COLO668 (cell line): ENCODE results near the gene RGP1.

ENCODE experiments used
- DNase-seq: peaks from one replicate; lab custom pipeline; 2025; ENCODE audit not compliant: unreplicated experiment; lab: John Stamatoyannopoulos, UW

The RGP1 gene

DNA sequence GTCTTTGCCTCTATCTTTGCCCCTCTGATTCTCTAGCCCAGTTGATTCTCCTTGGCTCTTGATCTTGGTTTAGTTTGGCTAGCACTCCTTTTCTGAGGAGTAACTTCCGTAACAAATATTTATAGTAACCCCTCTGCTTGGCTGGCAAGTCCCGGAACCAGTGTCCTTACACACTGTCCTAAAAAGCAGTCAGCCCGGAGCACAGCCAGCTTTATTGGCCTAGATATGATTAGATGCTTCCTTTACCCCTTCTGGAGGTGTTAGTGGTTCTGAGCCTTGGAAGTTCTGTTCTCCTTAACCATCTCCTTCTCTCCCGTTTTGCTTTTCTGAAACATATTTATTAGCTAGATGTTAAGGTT is 22.0 kb downstream of the RGP1 start:
- no peak for DNase-seq

DNA sequence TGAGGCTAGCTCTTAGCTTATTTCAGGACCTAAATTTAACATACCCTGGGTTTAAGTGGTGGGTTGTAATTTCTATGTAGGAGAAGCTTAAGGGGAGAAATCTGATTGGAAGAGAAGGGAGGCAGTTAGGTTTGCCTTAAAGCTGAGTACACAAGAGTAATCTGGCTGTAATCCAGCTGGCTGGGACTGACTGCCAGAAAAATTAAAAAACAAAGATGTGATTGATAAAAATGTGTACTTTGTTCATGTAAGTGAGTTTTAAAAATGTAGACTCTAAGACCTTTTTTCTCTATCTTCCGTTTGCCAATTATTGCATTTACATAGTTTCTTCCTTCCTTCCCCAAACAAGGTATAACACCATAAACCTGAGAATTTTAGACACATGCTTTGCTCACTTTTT is 22.4 kb downstream of the RGP1 start:
- peak; percentile 10 for DNase-seq

DNA sequence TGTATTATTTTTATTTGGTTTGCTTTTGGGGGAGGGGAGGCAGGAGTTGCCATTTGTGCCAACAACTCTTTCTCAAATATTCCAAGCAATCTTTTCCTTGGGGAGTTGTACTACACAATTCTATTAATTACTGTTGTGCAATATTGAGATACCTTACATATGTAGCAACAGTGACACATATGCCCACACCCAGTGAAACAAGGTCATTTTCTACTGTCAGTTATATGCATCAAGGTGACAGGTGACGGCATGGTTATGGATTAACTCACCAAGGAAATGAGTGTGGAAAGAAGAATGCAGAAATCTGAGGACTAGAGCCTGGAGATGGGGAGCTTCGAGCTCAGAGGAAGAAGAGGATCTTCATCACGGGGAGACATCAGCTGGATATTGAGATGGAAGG is 22.9 kb downstream of the RGP1 start:
- DNase-seq, result no peak

DNA sequence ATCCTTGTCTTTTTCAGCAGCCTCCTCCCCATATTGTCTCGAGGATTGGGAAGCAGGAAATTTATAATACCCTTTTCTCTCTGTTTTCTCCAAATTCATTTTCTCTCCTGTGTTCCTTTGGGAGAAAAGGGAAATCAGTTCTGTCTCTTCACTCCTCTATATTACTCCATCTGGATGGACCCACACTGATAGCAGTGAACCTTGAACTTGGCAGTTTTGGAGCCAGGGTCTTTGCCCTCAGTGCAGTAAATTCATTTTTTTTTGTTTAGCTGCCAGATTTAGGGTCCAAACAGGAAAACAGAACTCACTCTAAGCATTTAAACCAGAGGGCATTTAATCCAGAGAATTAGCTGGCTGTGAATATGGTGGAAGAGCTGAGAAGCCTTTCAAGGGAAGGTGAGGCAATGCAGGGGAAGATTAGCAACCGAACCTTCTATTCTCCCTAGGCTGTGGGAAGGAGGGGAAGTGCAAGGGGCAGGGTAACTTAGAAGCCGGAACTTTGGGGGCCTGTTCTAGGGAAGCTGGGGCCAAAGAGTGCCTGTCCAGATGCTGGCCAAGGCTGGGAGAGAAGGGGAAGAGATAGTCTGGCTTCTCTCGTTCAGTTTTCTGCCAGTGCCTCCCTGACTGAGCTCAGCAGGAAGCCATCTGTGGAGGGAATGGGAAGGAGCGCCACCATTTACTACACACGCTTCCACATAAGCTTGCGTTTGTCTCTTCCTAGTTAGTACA is 26.0 kb downstream of the RGP1 start:
- peak; percentile 26 for DNase-seq

DNA sequence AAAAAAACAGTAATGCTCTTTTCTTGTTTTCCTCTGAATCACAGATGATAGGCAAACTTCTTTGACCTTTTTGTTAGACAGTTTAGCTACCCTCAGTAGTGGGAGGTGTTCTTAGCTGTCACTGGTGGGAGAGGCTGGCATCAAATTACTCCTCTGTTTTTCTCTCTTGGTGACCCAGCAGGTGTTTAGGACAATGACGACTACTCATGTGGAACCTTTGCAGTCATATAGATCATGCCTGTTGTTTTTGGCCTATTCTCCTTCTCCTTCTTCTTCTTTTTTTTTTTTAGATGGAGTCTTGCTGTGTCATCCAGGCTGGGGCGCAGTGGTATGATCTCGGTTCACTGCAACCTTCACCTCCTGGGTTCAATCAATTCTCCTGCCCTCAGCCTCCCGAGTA is 26.9 kb downstream of the RGP1 start:
- DNase-seq, result peak; percentile 71

DNA sequence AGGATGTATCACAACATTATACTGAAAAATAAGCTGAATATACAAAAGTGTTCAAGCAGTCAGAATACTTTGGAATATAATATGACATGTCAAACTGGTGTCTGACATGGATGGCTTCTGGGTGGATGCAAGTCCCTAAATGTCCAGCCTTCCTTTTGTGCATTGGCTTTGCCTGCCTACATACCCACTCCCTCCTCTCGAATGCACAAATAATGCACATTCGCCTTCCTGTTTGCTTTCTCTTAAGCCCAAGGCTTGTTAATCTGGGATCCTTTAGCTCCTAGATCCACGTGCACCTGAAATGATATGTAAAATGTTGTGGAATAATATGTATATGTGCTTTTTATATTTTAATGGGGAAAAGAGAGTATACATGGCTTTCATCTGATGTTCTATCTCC is 29.4 kb downstream of the RGP1 start:
- no peak for DNase-seq

DNA sequence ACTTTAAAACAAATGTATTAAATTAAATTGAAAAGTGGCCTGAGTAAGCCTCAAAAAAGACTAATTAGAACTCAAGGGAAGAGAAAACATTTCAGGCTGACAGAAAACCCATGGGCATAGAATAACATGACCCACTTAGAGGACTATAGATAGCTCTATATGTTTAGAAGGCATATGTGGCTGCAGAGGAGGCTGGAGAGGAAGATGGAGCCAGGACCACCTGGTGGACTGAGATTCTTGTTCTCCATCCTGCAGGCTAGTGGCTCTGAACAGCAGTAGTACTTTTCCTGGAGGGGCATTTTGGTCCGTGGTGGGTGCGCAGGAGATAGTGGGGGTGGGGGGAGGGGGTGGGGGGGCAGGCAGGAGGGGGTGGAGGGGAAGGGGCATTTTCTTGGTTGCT is 32.0 kb downstream of the RGP1 start:
- DNase-seq, result no peak

DNA sequence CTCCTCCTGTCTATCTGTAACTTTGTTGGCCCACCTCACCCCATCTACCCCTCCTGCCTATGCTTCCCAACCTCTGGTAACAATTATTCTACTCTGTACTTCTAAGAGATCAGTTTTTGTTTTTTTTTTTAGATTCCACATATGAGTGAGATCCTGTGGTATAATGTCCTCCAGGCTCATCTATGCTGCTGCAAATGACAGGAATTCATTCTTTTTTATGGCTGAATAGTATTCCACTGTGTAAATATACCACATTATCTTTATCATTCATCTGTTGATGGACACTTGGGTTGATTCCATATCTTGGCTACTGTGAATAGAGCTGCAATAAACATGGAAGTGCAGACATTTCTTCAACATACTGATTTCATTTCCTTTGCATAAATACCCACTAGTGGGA is 34.3 kb downstream of the RGP1 start:
- no peak for DNase-seq

DNA sequence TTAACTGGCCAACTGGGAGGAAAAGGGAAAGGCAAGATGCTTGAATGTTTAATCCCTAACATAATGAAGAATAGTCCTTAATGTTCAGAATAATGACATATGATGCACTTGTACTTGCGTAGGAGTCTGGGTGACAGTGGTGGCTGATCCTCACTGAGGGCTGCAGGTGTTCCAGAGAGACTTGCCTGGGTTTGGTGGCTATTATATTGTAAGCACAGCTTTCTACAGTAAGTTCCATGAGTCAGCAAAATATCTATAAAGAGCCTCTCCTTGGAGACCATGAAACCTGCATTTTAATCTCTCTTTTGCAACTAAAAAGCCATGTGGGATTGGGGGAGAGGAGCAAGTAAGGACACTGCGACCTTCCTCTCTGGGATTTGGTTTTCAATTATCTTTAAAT is 40.5 kb downstream of the RGP1 start:
- no peak for DNase-seq

DNA sequence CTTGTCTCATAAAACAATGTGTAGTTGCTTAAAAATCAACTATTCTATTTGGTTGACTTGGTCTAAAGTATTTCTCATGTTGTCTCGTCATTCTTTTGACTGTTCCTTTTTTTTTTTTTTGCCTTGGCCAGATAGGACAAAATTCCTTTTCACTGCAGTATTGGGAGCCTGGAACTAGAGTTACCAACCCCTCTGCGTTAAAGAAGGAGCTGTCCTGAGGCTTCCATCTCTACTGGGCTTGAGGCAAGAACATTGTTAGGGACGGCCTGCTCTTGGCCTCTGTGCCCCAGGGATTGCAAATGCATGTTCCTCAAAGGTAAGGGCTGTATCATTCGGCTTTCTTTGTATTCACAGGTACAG is 40.9 kb downstream of the RGP1 start:
- DNase-seq, result no peak

DNA sequence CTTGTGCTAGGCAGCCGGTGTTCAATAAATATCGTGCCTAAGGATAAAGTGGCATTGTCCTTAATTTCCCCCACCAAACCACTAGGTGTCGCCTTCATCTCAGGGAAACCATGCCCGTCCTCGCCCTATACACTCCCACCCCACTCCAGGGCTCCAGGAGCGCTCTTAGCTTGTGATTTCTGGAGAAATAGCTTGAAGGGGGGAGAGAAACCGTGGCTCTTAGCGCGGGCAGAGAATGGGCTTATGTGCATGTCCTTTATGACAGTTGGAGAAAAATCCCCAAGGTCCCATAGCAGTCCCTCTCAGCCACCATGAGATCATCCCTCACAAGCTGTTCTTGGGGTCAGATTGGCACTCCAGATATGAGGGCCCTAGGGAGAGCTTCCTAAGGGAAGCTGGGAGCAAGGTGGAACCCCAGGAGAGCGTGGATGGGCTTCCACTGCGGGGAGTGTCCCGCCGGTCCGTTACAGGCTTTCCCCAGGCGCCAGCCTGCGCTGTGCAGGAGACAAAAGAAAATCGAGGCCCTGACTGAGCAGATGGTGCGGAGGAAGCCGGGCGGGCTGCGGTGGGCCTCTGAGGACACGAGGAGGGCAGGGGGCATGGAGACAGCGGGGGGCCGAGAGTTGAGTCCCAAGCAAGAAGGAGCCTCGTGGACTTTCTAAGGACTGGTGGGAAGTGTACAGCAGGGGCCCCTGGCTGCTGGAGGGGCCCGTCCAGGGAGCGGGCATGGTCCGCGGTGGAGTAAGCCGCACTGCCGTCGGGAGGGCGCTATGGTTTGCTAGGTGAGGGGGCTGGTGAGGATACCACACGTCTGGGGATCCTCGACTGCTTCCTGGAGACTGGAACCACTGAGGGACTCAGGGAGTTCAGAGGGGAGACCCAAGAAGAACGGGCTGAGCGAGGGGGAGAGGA is 41.6 kb downstream of the RGP1 start:
- DNase-seq, result peak; percentile 55

DNA sequence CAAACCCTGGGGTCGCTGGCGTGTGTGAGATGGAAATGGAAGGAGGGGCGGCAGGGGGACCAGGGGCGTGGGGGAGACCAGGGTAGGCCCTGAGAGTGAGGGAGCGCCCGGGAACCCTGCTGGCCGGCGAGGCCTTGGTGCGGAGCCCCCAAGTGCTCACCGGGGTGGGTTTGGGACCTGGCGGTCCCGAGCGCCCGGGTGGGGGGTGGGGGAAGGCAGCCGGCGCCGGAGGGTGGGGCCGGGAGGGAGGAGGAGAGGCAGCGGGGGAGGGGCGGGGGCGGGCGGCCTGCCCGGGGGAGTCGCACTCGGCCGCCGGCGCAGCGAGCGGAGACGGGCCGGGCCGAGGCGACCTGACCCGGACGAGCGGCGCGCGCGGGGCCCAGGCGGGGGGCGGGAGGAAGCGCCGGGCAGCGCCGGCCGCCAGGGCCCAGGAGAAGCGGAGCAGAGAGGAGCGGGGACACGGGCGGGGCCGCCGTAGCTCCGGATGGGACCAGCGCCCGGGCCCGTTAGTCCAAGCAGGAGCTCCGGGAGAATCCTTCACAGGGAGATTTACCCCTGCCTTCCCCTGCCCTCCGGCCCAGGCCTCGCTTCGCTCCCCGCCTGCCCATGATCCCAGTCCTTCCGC is 42.3 kb downstream of the RGP1 start, which contains the start of gene NPR2:
NPR2 (plus strand) TSS at position 295 of the 625 bp plus-strand sequence. CDS start 818 bp downstream, outside the sequence.
- no peak for DNase-seq

DNA sequence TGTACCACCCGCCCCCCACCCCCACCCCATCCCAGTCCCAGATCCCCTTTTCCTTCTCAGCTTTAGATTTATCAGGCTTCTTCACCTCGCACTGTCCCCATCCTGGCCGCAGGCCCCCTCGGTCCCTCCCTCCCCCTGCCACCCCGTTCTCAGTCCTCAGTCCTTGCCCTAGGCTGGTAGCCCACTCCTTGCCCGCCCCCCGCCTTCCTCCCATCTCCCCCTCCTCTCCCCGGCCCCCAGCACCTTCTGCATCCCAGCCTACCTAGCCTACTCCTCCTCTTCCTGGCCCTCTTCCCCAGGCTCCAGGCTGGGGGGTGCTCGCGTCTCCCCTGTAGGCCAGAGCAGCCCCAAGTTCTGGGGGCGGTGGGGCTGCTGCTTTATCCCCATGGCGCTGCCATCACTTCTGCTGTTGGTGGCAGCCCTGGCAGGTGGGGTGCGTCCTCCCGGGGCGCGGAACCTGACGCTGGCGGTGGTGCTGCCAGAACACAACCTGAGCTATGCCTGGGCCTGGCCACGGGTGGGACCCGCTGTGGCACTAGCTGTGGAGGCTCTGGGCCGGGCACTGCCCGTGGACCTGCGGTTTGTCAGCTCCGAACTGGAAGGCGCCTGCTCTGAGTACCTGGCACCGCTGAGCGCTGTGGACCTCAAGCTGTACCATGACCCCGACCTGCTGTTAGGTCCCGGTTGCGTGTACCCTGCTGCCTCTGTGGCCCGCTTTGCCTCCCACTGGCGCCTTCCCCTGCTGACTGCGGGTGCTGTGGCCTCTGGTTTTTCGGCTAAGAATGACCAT is 43.1 kb downstream of the RGP1 start:
- no peak for DNase-seq

DNA sequence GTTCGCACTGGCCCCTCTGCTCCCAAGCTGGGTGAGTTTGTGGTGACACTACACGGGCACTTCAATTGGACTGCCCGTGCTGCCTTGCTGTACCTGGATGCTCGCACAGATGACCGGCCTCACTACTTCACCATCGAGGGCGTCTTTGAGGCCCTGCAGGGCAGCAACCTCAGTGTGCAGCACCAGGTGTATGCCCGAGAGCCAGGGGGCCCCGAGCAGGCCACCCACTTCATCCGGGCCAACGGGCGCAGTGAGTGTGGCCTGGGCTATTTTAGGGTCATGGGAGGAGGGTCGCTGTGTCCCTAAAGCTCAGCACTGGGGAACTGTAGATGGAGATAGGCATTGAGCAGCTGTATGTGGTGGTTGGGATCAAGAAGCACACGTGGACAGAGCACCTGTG is 43.7 kb downstream of the RGP1 start:
- no peak for DNase-seq

DNA sequence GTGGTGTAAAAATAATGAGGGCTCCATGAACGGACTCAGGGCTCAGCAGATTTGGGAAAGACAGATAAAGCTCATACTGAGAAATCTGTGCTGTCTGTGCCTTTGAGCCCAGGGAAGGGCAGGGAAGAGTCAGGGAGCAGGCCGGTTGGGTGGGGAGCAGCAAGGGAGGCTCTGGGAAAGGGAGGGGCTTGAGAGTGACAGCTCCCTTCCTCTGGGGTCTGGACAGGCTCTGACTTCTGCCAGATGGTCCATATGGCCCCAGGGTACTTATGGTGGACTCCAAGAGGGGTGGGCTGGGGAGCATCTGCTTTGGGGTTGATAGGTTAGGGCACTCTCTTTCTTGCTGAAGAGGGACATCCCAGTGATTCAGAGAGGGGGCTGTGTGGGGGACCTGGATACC is 44.4 kb downstream of the RGP1 start:
- DNase-seq, result no peak

DNA sequence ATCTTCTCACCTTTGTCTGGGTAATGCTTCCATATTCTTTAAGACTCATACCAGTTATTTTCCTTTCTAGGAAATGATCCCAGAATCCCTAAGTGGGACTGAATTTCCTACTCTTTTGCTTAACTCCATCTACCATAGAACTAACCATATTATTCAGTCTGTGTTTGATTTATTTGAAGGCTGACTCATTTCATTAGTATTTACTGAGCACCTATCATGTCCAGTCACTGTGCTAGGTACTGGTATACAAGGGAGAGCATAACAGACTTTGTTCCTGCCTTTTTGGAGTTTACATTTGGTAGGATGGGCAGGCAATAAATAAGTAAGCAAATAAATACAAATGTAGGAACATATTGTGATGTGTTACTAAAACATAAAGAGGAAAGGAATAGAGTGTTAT is 46.6 kb downstream of the RGP1 start:
- DNase-seq, result no peak

DNA sequence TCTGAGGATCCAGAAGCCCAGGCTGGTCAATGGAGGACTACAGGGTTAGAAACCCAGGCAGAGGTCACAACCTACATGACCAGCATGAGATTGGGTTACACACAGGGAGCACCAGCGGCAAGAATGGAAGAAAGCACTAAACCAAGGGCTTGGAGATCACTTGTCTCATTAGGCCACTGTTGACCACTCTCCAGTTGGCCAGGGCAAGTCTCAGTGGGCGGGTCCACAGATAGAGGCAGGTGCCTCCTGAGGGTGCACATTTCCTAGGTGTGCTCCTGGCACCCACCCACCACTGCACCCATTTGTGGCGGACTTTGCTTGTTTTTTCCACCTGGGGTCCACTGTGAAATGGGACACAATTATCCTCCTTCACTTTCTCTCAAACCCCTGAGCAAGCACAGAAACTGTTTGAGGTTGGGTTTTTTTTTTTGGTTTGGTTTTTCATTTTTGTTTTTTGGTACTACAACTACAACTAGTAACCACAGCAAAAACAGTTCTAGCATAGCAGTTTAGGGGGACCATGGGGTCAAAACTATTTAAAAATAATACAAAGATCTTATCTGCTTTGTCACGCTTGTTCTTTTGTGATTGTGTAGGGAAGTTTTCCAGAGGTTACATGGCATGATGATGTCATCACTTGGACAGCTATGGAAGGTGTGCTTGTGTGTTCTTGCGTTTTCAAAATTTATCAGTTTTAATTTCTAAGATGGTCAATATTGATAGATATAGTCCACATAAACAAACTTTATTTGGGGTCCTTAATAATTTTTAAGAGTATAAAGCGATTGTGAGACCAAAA is 48.4 kb downstream of the RGP1 start:
- DNase-seq, result no peak

DNA sequence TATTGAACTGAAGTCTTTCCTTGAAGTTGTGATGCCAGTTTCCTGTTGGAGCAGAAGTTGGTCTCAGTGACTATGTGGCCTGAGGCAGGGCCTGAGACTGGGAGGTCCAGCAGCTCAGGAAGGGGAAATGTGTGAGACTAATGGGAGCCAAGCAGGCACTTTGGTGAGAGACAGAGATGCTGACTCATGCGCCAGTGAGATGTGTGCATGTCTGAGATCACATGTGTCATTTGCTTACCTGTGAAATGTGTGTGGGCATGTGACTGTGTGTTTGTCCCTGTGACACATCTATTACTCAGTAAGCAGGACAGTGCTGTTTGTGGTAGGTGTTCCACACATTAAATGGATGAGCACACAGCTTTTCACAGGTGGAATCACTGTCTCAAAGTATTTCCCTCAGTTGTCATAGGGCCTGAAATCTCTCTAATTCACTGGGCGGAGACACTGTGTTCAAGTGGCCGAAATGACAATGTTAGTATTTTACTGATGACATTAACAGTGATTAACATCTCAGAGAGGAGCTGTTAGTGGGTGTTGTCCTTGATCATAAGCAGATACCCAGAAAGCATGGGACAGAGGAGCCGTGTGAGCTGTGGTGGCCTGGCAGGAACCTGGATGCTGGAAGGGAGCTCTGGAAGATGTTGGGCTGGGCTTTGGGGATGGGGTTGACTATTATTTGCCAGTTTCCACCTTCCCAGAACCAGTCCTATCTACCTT is 49.7 kb downstream of the RGP1 start:
- peak; percentile 17 for DNase-seq

DNA sequence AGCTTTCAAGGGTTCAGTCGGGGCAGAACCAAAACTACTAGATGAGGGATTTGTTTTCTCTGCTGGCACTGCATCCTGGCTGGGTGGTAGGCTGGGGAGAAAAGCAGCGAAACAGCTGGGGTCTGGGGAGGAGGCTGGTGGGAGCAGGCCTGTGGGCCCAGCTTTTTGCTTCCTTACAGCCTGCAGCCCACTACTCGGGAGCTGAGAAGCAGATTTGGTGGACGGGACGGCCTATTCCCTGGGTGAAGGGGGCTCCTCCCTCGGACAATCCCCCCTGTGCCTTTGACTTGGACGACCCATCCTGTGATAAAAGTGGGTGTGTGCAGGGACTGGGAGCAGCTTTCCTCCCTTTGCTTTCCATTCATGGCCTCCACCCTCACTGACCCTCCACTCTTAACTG is 51.4 kb downstream of the RGP1 start:
- DNase-seq, result no peak
